ENCODE measurements around the gene TGFBR3L.

The TGFBR3L gene

DNA sequence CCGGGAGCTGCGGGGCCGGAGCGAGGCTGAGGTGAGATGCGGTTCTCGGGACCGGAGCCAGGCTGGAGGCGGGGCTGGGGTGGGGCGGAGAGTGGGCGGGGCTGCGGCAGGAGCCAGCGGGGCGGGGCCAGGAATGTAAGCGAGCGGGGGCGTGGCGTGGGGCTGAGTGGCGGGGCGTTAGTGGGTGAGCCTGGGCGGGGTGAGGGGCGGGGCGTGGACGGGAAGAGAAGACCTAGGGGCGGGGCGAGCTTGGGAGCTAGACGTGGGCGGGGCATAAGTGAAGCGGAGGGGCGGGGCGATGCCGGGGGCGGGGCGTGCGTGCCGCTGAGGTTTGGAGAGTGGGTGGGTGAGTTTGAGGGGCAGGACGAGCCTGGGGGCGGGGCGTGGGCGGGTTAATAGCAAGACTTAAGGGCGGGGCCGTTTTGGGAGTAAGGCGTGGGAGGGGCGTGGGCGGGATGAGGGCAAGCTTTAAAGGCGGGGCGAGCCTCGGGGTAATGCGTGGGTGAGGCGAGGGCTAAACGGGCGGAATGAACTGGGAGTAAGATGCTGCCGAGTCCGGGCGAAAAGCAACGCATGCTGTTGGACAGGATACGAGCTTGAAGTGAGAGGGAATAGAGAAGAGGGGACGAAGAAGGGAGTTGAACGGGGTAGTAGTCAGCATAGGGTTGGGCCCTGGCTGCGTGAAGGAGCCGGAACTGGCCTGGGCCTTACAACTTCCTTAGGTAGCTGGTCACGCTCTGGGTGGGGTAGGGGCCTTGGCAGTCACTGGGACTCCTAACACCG, 6.1 kb downstream of the TGFBR3L start:
- peak overlapping the region; percentile 97 for H3K27ac ChIP-seq
- TF ChIP-seq ZFX (IDR thresholded peaks at IDR 0.05; ENCODE audit: borderline replicate concordance) (no peak), CTCF (IDR thresholded peaks at IDR 0.05) (no peak)

- TF ChIP-seq CTCF (IDR thresholded peaks at IDR 0.05) (no peak), ZFX (IDR thresholded peaks at IDR 0.05; ENCODE audit: borderline replicate concordance) (no peak)
- peak overlapping the region; percentile 97 for H3K27ac ChIP-seq
These were observed 6.8 kb downstream of the TGFBR3L start for GRCh38 chr19:7921302-7921966.

GRCh38 chr19:7921967-7922835, 7.6 kb downstream of the TGFBR3L start:
- H3K27ac ChIP-seq: peak overlapping the region; percentile 97

DNA sequence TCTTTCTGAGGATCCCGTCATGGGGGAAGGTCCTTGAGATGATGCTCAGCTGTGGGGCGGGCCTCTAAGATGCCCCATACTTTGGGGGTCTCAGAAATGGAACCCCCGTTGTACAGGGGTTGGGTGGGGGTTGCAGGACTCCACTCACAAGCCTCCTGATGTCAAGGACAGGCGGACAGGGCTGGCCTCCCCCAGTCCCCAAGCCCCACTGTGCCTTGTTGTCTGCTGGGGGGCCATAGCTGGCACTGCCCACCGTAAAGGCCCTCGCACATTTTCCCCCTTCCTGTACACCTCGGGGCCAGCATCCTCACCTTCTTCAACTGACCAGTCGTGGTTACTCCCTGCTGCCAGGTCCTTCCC, 8.2 kb downstream of the TGFBR3L start:
- H3K27ac ChIP-seq: peak overlapping the region; percentile 97
- no peak for TF ChIP-seq ZFX (IDR thresholded peaks at IDR 0.05; ENCODE audit: borderline replicate concordance)
- no peak for TF ChIP-seq CTCF (IDR thresholded peaks at IDR 0.05)

More at GRCh38 chr19:7921967-7922835, 7.6 kb downstream of the TGFBR3L start:
- TF ChIP-seq CTCF (IDR thresholded peaks at IDR 0.05) (0 out of 2 replicates have a peak, but pooled peaks have one; percentile 9), ZFX (IDR thresholded peaks at IDR 0.05; ENCODE audit: borderline replicate concordance) (no peak)

DNA sequence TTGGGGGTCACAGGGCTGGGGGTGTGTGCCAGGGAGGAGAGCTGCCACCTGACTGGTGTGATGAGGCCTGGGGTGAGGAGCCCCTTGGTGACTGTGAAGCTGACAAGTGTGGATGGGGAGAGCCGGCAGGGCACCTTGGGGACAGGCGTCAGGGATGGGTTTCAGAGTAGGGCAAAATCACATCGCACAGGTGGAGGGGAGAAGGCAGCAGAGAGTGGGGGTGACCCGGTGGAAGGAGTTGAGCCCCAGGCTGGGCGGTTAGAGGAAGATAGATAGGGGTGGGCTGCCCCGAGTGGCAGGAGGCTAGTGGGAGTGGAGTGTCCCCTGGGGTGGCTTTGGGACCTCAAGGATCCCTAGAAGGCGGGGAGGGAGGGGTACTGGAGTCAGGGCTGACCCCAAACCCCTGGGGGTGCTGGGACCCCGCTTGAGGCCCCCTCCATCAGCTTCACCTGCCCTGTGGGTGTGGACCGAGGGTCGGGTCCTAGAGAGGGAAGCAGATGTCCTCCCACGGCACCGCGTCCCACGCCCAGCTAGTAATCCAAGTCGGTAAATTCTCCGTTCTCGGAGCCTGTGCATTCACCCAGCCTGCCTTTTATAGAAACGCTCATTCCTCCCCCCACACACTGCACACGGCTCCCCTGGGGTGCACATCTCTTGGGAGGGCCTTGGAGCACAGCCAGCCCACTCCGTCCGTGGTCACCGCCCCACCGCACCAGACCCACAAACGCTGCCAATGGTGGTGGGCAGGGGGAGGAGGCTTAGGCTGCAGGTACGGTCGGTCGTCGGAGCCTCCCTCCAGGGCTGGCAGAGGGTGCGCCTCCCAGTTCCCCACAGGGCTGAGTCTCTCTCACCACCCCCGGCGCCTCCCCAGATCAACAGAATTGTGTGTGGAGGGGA, 8.9 kb downstream of the TGFBR3L start:
- H3K27ac ChIP-seq: peak overlapping the region; percentile 97
- TF ChIP-seq ZFX (IDR thresholded peaks at IDR 0.05; ENCODE audit: borderline replicate concordance): no peak
- no peak for TF ChIP-seq CTCF (IDR thresholded peaks at IDR 0.05)

DNA sequence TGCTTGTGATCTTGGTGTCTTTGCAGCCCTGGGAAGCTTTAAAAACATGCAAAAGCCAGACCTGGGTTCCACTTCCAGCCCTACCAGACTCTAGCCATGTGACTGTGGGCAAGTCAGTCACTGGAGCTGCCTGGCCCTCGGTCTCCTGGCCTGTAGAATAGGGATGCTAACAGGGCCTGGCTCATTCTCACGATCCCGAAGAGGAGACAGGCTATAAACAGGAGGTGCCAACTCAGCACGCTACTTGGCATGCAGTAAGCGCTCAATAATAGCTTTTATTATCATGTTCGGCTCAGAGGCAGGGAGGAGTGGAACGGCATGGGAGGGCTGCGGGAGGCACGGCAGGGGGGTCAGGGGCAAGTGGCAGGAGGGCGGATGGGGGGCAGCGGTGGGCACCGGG, 9.6 kb downstream of the TGFBR3L start:
- TF ChIP-seq CTCF (IDR thresholded peaks at IDR 0.05) (no peak), ZFX (IDR thresholded peaks at IDR 0.05; ENCODE audit: borderline replicate concordance) (no peak)
- peak overlapping the region; percentile 97 for H3K27ac ChIP-seq

Data from 22Rv1 (cell line).